Prostate gland (tissue), 2 donors: Measurements from ENCODE around the gene HSD11B1L.

Source experiments
- POLR2A ChIP-seq: fragments of 450-650 bp; IDR thresholded peaks from one replicate; pipeline ENCODE4 v1.6.1; 2016; ENCODE audit warnings: antibody characterized with exemption, mild to moderate bottlenecking
- TF ChIP-seq, protein P1 (sequence below), 4 experiments: fragments of 200-600 bp in 2 of 4; fragments of 450-650 bp in 2 of 4; sonication (generic) in 2 of 4; IDR thresholded peaks; 1 replicate in 3 of 4; 2 replicates in 1 of 4; pipeline ENCODE4 v1.5.1; 2016 to 2019; ENCODE audit warnings: antibody characterized with exemption in 4 of 4, mild to moderate bottlenecking in 2 of 4, moderate library complexity in 2 of 4

DNA sequence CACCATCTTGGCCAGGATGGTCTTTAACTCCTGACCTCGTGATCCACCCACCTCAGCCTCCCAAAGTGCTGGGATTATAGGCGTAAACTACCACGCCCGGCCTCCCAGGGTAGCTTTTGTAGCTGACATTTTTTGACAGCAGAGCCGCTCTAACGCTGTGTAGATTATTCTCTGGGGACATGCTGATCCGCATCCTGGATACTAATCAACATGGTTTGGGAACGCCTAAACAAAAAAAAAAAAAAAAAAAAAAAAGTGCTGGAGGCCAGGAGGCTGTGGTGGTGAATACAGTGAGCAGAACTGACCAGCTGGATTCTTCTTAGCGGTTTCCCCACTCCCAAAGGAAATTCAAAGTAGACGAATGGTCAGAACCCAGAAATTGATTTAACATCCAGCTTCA, 34.0 kb downstream of the HSD11B1L start:
- TF ChIP-seq POLR2A = no peak
- TF ChIP-seq, protein P1, sequence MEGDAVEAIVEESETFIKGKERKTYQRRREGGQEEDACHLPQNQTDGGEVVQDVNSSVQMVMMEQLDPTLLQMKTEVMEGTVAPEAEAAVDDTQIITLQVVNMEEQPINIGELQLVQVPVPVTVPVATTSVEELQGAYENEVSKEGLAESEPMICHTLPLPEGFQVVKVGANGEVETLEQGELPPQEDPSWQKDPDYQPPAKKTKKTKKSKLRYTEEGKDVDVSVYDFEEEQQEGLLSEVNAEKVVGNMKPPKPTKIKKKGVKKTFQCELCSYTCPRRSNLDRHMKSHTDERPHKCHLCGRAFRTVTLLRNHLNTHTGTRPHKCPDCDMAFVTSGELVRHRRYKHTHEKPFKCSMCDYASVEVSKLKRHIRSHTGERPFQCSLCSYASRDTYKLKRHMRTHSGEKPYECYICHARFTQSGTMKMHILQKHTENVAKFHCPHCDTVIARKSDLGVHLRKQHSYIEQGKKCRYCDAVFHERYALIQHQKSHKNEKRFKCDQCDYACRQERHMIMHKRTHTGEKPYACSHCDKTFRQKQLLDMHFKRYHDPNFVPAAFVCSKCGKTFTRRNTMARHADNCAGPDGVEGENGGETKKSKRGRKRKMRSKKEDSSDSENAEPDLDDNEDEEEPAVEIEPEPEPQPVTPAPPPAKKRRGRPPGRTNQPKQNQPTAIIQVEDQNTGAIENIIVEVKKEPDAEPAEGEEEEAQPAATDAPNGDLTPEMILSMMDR (IDR thresholded peaks at IDR 0.05) = no peak
